ENCODE measurements around the gene TRAPPC2L. TPM values are rescaled to one million over a fixed set of nuclear protein-coding genes. Genes with fewer than 3 reads are reported as not detected.

The TRAPPC2L gene
- total RNA-seq, 1 experiment from 2014 or later: 94.1 TPM

DNA sequence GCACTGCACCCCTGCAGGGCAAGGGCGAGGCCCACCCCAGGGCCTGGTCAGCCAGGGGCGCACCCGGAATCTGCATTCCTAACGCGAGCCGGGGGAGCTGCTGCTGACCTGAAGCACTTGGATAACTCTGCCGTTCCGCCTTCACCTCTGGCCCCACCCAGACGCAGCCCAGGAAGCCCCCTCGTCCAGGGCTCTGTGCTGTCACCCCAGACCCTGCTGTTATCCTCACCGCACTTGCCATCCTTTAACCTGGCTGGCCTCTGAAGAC is 22.8 kb downstream of the TRAPPC2L start:
- Histone ChIP-seq H3K79me2 (ENCODE audit: insufficient read depth, low read length) (no peaks in the 10 kb centered on the region), H3K4me3 (replicated peaks in 1 of 2; ENCODE audit: low read depth in 1 of 2, low read length in 2 of 2) (no peak overlapping the region), H2AFZ (ENCODE audit: low read depth, low read length, poor library complexity, severe bottlenecking) (no peak overlapping the region), H3K9ac (ENCODE audit: low read length) (no peak overlapping the region), H3K4me2 (ENCODE audit: low read length) (no peak overlapping the region), H3K36me3 (ENCODE audit: control insufficient read depth in 1 of 2, insufficient read depth in 2 of 2, low read length in 2 of 2) (0 out of 4 replicates have a peak, but pooled peaks cover 0 to 5% of the 10 kb centered on the region in 2 experiments), H3K9me2 (ENCODE audit: insufficient read depth) (no peaks in the 10 kb centered on the region), H3K9me3 (ENCODE audit: control insufficient read depth in 1 of 2, insufficient read depth in 1 of 2, low read depth in 1 of 2, low read length in 2 of 2) (no peaks in the 10 kb centered on the region), H3K27ac (ENCODE audit: low read depth, low read length) (no peak overlapping the region; the same call in 1 of the 2 replicates), H3K4me1 (ENCODE audit: control insufficient read depth in 1 of 2, insufficient read depth in 2 of 2, low read length in 2 of 2) (peaks cover 7 to 11% of the 10 kb centered on the region in 2 experiments; a peak in 3 of 4 replicates), H3K27me3 (ENCODE audit: insufficient read depth, low read length) (no peaks in the 10 kb centered on the region), H4K20me1 (ENCODE audit: insufficient read depth) (no peaks in the 10 kb centered on the region)
- intact Hi-C loops (cut with micrococcal nuclease): no loop called here
- RAD21 ChIA-PET (ENCODE audit: low non-redundant PET in 1 of 2, low total read pairs in 2 of 2, uncharacterized antibody in 2 of 2, unreplicated experiment in 2 of 2): no interaction called here
- CTCF ChIA-PET: no interaction called here
- no TSS peak for BruUV-seq (replicated peaks)
- no peak for TF ChIP-seq EZH2 (IDR thresholded peaks at IDR 0.05)
- TF ChIP-seq, protein P1, sequence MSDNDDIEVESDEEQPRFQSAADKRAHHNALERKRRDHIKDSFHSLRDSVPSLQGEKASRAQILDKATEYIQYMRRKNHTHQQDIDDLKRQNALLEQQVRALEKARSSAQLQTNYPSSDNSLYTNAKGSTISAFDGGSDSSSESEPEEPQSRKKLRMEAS (IDR thresholded peaks at IDR 0.05): no peak
- POLR2A ChIA-PET: no interaction called here
- DNase-seq (ENCODE audit: low read depth, low spot score) (no peak), ATAC-seq (no peak)

DNA sequence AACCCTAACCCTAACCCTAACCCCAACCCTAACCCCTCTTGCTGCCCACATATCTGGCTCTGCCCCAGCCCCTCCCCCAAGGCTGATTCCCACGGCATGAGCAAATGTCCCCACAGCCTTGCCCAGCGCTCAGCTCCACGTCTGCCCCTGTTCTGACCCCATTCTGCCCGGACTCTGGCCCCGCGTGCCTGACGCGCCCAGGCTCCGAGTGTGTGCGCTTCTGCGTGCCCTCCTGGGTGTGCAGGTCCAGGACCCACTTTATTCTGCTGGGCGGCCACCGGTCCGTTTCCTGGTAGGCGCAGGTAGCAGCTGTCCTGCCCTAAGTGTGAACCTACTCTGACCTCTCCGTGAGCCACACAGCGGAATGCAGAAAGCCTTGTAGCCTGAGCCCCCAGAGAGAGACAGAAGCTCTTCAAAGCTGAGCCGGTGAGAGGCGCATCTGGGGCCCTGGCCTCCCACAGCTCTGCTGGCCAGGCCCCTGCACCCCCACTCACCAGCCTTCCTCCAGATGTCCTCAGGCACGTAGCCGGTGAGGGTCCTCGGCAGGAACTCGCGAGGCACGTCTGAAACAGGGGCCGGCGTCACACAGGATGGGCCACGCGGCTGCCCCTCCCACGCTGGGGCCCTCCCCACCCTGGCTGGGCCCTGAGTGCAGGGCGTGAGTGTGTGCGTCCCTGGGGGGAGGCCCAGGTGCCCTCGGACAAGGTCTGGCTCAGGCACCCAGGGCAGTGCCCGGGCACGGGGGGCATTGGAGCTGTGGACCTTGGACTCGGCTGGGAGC is 23.5 kb downstream of the TRAPPC2L start:
- Histone ChIP-seq H3K79me2 (ENCODE audit: insufficient read depth, low read length) (no peaks in the 10 kb centered on the region), H3K36me3 (ENCODE audit: control insufficient read depth in 1 of 2, insufficient read depth in 2 of 2, low read length in 2 of 2) (0 out of 4 replicates have a peak, but pooled peaks cover 0 to 6% of the 10 kb centered on the region in 2 experiments), H3K27me3 (ENCODE audit: insufficient read depth, low read length) (no peaks in the 10 kb centered on the region), H3K9me2 (ENCODE audit: insufficient read depth) (no peaks in the 10 kb centered on the region), H4K20me1 (ENCODE audit: insufficient read depth) (no peaks in the 10 kb centered on the region), H2AFZ (ENCODE audit: low read depth, low read length, poor library complexity, severe bottlenecking) (no peak overlapping the region), H3K4me1 (ENCODE audit: control insufficient read depth in 1 of 2, insufficient read depth in 2 of 2, low read length in 2 of 2) (peaks cover 7 to 11% of the 10 kb centered on the region in 2 experiments; a peak in 3 of 4 replicates), H3K9me3 (ENCODE audit: control insufficient read depth in 1 of 2, insufficient read depth in 1 of 2, low read depth in 1 of 2, low read length in 2 of 2) (no peaks in the 10 kb centered on the region), H3K4me3 (replicated peaks in 1 of 2; ENCODE audit: low read depth in 1 of 2, low read length in 2 of 2) (no peak overlapping the region), H3K4me2 (ENCODE audit: low read length) (no peak overlapping the region), H3K27ac (ENCODE audit: low read depth, low read length) (no peak overlapping the region; the same call in 1 of the 2 replicates), H3K9ac (ENCODE audit: low read length) (no peak overlapping the region)
- ChIA-PET CTCF (no interaction called here), RAD21 (ENCODE audit: low non-redundant PET in 1 of 2, low total read pairs in 2 of 2, uncharacterized antibody in 2 of 2, unreplicated experiment in 2 of 2) (no interaction called here), POLR2A (no interaction called here)
- DNase-seq (ENCODE audit: low read depth, low spot score) (no peak), ATAC-seq (no peak)
- no TSS peak for BruUV-seq (replicated peaks)
- intact Hi-C loops (cut with micrococcal nuclease): no loop called here
- TF ChIP-seq ELF1 (IDR thresholded peaks at IDR 0.05; ENCODE audit: borderline replicate concordance, low read depth) (no peak), JUND (IDR thresholded peaks at IDR 0.05) (no peak), POLR2A (IDR thresholded peaks at IDR 0.05; ENCODE audit: borderline replicate concordance, extremely low read depth, insufficient read depth, insufficient read length) (no peak), FOSL1 (IDR thresholded peaks at IDR 0.05; ENCODE audit: low read depth) (no peak), SIN3A (IDR thresholded peaks at IDR 0.05; ENCODE audit: low read depth) (no peak), EZH2phosphoT487 (IDR thresholded peaks at IDR 0.05; ENCODE audit: borderline replicate concordance) (no peak), EZH2 (IDR thresholded peaks at IDR 0.05) (no peak), RAD21 (IDR thresholded peaks at IDR 0.05; ENCODE audit: low read depth) (no peak), ZNF274 (IDR thresholded peaks at IDR 0.05; ENCODE audit: low read depth, low read length) (no peak), EGR1 (IDR thresholded peaks at IDR 0.05; ENCODE audit: low read depth) (no peak), SRF (IDR thresholded peaks at IDR 0.05; ENCODE audit: low read depth) (no peak), TCF7L2 (IDR thresholded peaks at IDR 0.05; ENCODE audit: borderline replicate concordance, extremely low read depth, insufficient read depth, insufficient read length) (no peak), YY1 (IDR thresholded peaks at IDR 0.05; ENCODE audit: extremely low read depth, insufficient replicate concordance, low read depth, low read length) (no peak)
- TF ChIP-seq, protein P2, sequence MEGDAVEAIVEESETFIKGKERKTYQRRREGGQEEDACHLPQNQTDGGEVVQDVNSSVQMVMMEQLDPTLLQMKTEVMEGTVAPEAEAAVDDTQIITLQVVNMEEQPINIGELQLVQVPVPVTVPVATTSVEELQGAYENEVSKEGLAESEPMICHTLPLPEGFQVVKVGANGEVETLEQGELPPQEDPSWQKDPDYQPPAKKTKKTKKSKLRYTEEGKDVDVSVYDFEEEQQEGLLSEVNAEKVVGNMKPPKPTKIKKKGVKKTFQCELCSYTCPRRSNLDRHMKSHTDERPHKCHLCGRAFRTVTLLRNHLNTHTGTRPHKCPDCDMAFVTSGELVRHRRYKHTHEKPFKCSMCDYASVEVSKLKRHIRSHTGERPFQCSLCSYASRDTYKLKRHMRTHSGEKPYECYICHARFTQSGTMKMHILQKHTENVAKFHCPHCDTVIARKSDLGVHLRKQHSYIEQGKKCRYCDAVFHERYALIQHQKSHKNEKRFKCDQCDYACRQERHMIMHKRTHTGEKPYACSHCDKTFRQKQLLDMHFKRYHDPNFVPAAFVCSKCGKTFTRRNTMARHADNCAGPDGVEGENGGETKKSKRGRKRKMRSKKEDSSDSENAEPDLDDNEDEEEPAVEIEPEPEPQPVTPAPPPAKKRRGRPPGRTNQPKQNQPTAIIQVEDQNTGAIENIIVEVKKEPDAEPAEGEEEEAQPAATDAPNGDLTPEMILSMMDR (IDR thresholded peaks at IDR 0.05 in 2 of 3, conservative IDR thresholded peaks at IDR 0.05 in 1 of 3; ENCODE audit: borderline replicate concordance in 1 of 3, insufficient read depth in 1 of 3, low read depth in 2 of 3, low read length in 2 of 3): no peak
- TF ChIP-seq, protein P1 (IDR thresholded peaks at IDR 0.05): no peak
- TF ChIP-seq, protein P3, sequence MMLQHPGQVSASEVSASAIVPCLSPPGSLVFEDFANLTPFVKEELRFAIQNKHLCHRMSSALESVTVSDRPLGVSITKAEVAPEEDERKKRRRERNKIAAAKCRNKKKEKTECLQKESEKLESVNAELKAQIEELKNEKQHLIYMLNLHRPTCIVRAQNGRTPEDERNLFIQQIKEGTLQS (IDR thresholded peaks at IDR 0.05): no peak

Measured in HCT116 (cell line).